ENCODE data around the gene PRLR.
"Not testable (repeated sequence)": the region's sequence is repeated elsewhere in the genome, so short reads cannot be mapped to it uniquely, and the experiment has no call there.

The PRLR gene

DNA sequence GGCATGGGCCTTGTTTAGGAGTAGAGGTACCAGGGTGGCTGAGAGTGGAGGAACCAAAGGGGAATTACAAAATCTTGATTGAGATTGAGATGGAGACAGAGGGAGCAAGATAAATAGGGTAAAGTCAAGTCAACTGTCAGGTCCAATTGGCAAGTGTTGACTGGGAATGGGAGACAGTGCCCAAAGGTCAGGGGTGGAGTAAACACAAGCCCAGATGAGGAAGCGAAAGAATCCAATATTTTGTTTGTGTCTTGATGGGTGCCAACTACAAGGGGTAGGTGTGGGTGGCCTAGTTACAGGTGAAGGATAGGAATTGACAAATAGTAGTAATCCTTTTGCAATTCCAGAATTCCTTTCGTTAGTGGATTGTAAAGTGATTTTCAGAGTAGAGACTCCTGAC lies 107.5 kb downstream of the PRLR start:
- no peak for DNase-seq

DNA sequence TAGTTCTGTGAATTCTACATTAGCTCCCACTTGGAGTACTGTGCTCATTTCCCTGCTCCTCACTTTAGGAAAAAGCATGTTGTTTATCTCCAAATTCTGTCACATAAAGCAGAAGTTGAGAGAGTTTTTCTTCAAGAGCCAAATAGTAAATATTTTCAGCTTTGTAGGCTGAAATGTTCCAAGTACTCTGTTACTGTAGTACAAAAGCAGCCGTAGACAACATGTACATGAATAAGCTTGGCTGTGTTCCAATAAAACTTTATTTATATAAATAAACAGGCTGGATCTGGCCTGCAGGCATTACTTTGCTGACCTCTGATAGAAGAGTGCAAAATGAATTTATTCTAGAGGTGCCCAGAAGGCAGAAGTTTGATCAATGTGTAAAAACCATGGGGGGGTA lies 109.6 kb downstream of the PRLR start:
- DNase-seq: no peak

DNA sequence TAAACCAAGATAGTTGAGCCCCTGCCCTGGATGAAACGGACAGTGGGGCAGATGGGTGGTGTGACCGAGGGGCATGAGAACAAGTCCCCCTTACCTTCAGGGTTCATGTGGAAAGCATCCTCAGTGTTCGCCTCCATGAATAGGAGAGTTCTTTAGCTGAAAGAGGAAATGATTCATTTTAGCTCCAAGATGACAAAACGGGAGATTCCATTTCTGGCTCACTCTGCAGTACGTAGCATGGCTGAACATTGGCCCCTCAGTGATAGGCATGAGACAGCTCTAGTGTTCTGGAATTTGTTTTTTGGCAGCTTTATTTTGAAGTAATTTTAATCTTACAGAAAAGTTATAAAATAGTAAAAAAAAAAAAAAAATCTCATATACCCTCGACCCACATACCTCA lies 112.3 kb downstream of the PRLR start:
- DNase-seq: peak; percentile 7

DNA sequence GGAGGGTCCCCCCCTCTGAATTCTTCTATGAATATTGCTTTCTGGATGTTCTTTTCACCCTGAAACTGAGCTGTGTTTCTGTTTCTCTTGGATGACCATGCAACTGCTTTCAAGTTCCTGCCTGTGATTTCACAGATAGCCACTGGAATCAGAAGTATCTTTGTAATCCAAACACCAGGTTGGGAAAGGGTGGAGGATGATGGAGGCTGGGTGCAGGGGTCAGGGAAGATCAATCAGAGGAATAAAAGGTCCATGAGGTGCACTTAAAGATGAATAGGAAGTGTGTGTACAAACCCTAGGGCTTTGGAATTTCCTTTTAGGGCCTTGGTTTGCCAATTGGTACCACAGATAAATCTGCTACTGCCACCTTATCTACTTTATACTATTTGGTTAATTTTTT lies 114.4 kb downstream of the PRLR start:
- DNase-seq: no peak

DNA sequence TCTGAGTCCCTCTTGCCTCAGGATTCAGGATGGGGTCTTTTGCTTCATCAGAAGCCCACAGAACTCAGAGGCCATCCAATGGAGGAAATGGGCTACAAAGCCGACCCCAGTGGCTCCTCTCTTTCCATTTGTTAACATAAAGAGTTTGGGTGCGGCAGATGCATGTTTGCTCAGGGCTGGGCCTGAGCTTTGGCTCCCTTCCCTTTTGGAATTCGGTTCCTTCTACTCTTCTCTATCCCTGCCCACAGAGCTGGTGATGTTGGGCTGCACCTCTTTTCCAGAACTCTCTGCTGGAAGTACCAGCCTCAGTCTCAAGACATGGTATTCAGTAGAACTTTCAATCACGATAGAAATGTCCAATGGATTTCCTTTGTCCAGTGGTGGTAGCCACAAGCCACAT lies 115.6 kb downstream of the PRLR start:
- no peak for DNase-seq

DNA sequence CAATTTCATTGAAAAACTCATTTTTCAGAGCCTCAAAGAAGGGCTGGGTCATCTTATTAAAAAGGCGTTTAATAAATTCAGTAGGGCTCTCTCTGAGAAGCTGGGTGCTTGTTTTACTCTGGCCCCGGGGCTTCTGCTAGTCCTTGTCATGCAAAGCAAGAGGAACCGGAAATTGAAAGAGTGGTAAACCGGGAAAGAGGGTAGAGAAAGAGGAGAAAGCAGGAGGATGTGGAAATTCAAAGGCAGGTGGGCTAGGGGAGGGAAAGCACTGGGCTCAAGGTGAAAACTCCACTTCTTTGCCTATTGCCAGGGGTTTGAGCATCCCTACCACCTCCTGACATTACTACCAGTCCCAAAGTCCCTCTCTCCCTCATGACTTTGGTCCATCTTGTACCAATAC lies 118.0 kb downstream of the PRLR start:
- no peak for DNase-seq

DNA sequence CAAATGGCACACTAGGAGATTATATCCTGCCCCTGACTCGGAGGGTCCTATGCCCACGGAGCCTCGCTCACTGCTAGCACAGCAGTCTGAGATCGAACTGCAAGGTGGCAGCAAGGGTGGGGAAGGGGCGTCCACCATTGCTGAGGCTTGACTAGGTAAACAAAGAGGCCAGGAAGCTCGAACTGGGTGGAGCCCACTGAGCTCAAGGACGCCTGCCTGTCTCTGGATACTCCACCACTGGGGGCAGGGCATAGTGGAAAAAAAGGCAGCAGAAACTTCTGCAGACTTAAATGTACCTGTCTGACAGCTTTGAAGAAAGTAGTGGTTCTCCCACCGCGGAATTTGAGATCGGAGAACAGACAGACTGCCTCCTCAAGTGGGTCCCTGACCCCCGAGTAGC lies 125.7 kb downstream of the PRLR start:
- not testable (repeated sequence) for DNase-seq

DNA sequence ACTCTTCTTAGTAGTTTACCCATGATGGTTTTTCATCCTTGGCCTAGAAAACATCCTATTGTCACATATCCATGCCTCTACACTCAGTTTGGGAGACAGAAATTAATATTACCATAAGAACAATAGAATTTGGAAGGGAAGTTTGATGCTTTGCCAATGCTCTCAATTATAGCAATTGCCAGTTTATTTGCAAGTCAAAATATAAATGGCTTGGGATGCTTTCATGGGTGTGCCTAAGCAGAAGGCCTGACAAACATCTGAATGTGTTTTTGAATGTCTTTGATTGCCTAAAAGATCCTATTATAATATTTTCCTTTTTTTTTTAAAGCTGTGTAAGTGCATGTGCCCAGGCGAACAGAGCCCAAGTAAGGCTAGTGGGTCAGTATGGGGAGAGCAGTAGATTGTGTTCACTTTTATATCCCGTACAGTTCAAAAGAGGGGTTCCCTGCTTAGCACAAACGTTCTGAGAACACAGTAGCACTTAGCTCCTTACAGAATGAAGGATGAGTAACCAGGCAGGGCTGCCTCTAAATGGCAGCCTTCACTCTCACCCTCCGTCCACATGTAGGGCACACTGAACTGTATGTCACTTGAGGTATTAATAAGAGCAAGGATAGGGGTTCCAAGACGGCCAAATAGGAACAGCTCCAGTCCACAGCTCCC lies 126.5 kb downstream of the PRLR start:
- DNase-seq: no peak

DNA sequence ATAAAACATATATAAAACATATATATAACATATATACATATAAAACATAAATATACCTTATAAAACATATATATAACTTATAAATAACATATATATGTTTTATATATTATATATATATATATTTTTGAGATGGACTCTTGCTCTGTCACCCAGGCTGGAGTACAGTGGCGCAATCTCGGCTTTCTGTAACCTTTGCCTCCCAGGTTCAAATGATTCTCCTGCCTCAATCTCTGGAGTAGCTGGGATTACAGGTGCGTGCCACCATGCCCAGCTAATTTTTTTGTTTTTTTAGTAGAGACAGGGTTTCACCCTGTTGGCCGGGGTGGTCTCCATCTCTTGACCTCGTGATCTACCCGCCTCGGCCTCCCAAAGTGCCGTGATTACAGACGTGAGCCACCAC lies 128.6 kb downstream of the PRLR start:
- not testable (repeated sequence) for DNase-seq

DNA sequence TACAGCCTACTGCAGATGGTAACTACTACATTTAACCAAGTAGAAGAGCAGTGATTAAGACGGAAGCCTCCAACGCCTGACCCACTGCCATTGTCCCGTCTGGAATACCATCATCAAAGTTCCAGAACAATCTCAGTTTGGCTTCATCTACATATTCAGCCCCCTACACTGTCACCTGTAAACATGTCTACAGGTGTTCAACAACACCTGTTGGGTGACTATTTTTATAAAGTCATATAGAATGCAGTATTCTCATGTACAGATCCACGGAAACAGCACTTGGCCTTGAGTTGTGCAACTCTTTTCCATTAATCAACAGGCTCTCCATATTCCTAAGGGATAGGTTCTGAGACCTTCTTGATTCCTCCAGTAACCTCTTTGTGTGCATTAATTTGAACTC lies 129.3 kb downstream of the PRLR start:
- no peak for DNase-seq

DNA sequence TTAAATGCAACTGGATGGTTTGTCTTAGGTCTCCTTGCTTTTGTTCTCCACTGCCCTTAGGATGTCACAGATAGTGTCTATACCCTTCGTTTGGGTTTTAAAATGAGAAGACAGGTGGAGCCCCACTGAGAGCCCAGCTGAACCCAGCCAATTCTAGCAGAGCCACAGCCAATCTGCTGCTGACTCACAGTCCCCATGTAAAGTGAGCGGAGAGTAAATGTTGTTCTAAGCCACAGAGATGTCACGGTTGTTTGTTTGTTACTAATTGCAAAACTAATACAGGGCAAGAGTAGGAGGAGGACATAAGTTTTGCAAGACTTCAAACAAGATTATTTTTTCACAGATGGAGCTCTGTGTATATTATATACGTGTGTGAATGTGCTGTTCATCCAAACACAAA lies 132.1 kb downstream of the PRLR start:
- no peak for DNase-seq

DNA sequence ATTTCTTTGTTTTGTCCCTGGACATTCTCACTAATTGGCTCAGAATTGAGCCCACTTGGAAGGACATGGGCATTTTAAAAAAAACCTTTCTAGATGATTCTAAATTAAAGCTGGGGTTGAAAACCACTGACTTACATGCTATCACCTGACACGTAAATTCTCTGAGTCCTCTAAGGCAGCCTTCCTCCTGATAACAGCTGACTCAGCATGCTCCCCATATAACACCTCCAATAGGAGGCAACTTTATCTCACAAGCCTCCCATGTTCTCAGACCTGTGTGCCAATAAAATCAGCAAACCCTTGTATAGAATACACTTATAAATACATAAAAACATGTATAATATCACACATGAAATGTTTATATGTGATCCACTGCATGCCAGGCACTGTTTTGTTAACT lies 133.4 kb downstream of the PRLR start:
- DNase-seq: no peak

DNA sequence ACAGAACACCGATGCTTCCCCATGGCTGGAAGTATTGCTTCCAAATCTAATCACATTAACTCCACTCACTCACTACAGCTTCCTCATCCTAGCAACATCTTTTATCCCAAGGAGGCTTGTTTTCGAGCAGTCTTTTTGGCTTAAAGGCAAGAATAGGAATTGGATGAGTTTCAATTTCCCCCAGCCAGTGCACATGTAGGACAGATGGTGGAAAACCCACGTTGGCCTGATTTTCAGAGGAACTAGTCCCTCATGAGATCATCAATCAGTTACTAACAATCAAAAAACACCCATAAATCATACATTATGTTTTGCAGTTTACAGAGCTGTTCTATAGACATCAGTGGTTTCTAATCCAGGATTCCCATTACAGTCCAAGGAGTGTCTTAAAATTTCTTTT lies 134.1 kb downstream of the PRLR start:
- DNase-seq: no peak

DNA sequence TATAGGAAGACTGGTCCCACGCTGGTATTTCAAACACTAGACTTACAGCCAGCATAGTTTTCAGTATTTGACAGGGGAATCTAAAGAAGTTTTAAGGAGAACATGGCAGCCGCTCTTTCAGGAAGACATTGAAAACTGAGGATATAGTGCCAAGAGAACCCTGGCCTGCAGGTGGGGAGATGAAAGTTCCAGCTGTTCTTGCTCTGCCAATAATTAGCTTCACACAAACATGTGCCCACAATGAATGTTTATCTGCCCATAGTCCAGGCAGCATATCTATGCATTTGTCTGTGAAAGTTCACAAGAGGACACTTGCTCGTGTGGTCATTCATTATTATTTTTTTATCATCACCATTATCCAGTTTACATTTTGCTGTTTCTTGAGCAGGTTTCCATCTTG lies 134.9 kb downstream of the PRLR start:
- DNase-seq: no peak

DNA sequence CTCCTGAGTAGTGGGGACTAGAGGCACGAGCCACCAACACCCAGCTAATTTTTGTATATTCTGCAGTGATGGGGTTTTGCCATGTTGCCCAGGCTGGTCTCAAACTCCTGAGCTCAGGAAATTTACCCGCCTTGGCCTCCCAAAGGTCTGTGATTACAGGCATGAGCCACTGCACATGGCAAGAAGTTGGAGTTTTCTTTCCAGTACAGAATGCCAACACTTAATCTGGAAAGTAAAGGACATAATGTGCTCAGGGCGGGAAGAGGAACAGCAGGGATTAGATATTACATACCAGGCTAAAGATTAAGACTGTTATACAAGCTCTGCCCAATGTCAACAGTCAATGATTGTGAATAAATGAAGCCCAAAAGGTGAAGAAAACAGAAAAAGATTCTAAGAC lies 135.3 kb downstream of the PRLR start:
- no peak for DNase-seq

DNA sequence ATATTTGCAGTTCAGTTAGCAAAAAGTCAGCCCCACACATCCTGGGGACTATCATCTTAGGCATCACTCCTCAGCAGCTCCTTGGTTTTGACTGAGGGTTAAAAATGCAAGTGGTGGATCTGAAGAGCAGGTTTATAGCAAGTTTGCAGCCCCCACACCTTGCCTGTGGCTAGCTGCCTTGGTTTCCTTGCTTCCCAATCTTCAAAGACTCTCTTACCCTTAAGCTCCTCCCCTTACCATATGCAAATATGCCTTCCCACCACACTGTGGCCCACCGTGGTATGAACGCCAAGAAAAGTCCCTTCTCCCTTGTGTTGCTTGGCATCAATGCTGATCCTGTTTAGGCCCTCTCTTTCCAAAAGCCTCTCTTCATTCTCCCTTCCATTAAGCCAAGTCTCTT lies 137.6 kb downstream of the PRLR start:
- DNase-seq: no peak

DNA sequence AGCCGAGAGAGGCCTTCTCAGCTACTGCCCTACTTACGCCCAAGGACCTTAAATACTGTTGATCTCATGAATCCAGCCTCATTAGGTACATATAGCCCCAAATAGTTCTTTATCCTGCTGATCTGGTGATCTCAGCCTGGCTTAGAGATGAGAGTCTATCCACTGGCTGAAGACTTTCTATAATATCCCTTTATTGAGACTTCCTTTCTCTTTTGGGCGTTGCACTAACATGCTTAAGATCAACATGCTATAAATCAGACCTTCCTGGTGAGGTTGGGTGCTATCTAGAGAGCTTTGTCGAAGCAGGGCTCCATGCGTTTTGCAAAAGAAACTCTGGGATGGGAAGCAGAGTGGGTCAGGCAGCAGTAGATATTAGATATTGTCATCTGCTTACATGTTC lies 138.6 kb downstream of the PRLR start:
- DNase-seq: no peak

DNA sequence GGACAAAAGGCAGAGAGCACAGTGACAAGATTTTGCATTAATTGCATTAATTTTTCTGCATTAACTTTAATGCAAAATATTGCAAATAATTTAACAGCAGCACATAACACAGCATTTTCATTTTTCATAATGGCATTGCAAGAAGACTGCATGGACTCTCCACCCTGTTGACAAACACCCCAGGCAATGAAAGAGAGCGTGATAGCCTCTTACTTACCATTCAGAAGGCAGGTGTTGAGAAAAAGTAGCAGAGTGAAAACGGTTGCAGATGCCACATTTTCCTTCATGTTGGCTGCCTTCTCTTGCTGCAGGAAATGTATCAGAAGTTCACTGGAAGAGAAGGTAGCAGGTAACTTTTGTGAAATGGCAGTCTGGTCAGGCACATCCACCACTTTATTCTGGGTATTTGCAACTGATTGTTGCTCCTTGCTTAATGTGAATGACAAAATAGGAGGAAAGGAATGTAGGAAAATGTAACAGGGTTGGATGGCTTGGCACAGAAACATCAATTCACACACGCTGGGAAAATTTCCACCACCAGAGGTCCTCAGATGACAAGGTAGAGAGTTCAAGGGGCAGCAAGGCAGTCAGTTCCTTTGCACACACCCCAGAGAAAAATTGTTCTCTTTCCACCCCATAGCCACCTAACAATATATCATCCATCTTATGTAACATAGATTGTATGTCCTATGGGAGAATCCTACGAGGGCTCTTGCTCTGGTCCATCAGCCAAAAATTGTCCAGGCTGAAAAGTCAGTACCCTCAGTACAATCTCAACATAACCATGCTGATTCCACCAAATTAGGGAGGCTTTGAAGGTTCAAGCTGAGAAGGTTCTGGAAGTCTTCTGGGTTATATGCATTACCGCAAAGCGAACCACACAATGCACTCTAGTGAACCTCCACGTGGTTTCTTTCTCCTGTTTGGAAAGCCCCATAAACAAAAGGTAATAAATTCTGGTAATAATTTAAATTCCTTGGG lies 140.7 kb downstream of the PRLR start:
- DNase-seq: peak; percentile 55

DNA sequence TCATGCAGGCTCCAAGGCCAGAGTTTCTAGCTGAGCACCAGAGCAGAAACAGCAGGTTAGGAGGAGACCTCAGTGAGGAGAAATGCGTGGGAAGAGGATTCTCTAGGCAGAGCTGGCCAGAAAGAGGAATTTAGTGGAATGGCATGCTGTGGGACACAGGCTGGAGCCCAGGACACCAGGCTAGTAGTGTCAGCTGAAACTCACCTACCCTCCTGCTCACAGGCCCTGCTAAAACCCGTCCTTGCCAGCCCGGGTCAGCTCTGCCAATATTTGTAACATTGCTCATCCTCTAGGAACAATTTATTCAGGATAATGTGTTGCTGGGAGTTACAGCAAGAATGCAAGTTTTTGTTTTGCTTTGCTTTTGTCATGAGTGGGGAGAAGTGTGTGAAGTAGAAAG lies 142.3 kb downstream of the PRLR start:
- no peak for DNase-seq

DNA sequence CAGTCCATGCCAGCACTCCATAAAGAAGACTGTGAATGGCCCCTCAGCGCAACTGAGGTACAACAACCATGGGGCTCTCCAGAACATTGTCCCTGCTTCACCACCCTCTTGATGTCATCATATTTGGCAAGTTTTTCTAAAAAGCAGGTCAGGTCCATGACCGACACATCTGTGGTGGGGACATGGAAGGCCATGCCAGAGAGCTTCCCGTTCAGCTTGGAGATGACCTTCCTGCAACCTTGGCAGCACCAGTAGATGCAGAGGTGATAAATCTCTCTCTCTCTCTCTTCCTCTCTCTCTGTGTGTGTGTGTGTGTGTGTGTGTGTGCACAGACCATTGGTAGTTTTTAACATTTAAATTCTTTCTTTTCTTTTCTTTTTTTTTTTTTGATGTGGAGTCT lies 147.1 kb downstream of the PRLR start:
- no peak for DNase-seq

DNA sequence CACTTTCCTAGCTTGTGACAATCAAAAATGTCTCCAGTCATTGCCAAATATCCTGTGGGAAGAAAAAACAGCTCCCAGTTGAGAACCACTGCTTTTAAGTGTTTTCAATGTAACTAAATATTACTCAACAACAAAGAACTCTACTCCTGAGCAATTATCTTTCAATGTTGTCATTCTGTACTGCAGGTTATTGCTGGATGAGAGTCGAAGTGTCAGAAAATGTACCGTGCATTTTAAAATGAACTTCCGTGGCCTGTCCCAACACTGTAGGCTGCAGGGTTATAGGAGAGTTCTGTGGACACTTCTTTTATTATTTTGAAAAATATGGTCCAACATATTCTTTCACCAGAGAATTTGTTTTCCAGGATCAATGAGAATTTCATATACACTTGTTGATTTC lies 147.8 kb downstream of the PRLR start:
- no peak for DNase-seq

DNA sequence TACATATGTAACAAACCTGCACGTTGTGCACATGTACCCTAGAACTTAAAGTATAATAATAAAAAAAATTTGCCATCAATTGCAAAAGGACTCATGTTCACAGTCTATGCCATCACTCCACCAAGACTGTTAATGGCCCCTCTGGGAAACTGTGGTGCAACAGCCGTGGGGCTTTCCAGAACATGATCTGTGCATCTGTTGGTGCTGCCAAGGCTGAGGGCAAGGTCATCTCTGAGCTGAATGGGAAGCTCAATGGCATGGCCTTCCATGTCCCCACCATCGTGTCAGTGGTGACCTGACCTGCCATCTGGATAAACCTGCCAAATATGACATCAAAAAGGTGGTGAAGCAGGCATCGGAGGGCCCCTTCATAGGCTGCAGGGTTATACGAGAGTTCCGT lies 149.2 kb downstream of the PRLR start:
- no peak for DNase-seq

DNA sequence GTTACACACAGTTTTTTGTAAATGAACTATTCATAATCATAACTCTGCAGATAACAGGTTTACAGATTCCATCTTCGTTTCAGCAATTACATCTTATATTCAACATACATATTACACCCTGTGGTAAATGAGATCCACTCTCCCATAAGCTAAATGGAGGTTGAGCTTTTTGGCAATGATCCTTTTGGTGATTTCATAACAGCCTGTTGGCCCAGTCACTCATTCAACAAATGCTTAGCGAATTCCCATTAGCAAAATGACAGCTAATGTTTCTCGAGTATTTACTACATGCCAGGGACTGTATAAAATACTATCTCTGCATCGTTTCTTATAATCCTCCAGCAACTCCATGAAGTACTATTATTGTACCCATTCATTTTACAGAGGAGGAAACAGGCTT lies 157.1 kb downstream of the PRLR start:
- DNase-seq: no peak

DNA sequence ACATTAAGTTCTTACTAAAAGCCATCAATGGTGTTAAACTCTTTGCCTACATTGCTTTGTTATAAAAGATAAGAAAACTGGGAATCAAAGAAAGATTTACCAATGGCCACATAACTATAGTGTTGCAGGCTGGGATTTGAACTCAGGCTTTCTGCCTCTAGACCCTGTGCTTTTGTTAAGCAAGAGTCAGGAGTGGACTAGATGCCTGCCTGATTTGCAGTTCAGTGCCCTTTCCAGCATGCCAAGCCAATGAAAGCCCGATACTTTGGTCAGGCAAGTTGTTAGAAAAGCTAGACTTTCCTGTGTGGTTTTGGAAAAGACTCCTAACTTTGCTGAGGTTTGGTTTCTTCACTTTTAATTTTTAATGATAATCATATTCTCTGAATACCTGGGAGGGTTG lies 161.1 kb downstream of the PRLR start:
- no peak for DNase-seq

DNA sequence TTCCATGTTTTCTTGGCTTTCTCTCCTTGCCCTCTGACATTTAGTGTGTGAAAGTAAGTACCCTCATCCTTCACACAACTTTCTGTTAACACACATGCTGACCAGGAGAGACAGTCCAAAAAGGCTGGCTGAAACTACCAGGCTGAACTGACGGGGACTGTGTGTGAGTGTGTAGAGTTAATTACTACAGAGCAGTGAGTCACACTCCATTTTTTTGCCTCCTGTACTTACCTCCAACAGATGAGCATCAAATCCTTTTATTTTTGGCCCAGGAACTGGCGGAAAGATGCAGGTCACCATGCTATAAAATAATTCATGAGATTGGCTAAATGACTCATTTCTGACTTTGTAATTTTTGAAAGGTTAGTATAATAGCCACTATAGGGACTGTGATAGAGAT lies 162.3 kb downstream of the PRLR start:
- DNase-seq: no peak
